Jurkat, Clone E6-1 (cell line): ENCODE measurements around the gene RAPGEF4.

Source experiments
- DNase-seq: peaks from one replicate; pipeline ENCODE4 v3.0.0-alpha.2; 2011; ENCODE audit warnings: low read depth, low spot score
- H3K4me3 ChIP-seq: 2 replicates; pipeline ENCODE4 v1.5.1; 2011; ENCODE audit warnings: mild to moderate bottlenecking, low read length, control low read depth, moderate library complexity

Gene RAPGEF4

DNA sequence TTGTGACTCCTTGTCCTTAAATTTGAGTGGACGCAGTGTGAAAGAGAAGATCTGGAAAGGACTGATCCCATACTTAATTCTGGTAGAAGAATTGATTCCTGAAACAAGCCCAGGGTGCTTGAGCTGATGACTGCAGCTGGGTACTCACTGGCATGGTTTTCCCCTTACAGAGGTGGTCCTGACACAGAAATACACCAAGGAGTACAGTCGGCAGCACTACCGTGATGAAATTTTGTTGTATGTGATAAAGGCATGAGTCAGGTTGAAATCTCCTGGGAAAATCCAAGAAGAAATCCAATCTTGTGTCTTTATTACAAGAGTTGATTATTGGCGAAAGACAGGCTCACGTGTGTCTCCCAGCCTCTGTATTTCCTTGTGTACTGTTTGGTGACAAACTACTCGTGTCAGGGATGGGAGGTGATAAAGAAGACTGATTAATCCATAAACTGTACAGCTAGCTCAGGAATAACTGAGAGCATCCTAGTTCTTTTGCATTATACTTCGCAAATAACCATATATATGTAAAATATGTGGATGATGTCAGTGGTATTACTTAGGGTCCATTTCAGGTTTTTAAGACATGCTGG is 76.6 kb downstream of the RAPGEF4 start:
- H3K4me3 ChIP-seq = no peak overlapping the region
- no peak for DNase-seq

DNA sequence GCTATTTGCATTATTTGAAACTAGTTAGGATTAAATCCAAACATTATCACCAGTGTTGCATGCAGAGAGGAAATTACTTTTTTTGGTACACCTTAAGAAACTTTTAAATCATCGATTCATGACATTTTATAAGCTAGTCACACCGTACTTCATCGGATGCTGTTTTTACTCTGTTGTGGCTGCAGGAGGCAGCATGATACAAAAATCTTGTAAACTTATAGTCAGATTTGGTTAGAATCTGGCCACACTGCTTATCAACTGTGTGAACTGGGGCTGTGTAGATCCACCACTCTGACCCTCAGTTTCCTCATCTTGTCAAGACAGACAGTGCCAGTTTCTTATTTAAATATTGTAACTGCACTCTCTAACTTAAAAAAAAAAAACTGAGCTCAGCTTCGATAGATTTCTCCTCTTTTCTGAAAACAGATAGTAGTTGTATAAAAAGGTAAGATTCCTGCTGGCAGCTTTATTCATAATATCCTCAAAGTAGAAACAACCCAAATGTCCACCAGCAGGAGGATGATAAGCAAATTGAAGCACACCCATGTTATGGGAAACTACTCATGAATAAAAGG is 77.8 kb downstream of the RAPGEF4 start:
- DNase-seq = no peak
- H3K4me3 ChIP-seq = no peak overlapping the region

DNA sequence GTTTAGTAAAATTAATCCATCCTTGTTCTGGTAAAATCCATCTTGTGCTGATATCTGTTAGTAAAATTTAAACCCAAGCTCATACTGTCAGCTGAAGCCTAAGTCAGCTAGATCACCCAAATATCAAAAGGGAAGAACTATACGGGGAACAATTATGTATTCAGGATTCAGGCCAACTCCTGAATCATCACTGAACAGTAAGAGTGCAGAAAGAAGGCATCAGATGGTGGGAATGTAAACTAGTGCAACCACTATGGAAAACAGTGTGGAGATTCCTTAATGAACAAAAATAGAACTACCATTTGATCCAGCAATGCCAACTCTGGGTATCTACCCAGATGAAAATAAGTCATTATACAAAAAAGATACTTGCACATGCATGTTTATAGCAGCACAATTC is 81.8 kb downstream of the RAPGEF4 start:
- no peak overlapping the region for H3K4me3 ChIP-seq
- no peak for DNase-seq

DNA sequence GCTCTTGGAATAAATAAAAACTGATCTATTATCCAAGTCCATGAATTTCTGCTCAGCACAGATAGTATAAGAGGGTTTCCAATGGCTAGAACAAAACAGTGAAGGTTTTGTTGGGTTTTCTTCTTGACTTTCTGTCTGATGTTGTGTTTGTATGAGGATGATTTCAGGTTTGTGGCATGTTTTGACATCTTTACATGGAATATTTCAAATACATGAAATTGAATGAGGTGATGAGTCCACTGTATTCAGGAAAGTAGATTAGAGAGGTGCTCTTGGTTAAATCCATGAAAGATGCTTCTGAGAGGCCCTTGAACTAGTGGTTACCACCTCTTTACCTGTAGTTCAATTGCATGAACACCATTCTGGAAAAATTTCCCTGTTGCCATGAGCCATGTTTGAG is 84.3 kb downstream of the RAPGEF4 start:
- H3K4me3 ChIP-seq = no peak overlapping the region
- no peak for DNase-seq

DNA sequence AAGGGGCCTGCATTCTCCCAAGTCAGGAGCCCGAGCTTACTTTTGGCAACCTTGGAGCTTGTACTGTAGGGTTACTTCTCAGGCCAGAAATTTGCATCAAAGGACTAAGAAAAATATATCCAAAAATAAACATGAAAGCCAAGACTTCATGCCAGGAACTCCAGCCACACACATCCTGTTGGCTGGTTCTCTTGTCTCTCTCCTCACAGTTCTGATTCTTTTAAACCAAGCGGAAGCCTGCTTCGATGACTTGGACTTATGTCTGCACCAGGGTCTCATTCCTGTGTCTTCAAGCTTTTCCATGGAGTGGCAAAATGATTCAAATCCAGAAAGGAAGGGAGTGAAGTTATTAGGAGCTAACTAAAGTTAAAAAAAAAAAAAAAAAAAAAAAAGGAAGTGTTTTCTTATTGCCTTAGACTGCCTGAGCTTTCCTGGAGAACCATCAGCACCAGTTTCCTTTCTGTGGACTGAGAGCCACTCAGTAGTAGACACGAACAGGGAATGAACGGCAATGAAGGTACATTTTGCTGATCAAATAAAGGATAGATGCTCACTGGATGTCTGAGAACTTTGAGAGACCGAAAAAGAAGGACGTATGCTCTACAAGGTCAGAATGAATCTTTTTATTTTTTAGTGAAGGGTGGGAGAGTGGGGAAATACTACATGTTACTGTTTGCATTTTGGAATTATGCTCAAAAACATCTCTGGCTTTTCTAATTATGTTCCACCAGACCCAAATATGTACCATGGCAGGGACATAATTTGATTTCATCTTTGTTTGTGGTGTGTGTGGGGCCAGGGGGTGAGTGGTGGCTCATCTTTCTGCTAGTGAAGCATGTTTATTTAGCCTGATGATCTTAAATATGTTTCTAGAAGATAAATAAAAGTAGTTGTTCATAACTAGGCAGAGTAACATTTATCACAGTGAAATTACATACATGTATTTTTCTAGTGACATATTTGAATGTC is 86.0 kb downstream of the RAPGEF4 start:
- no peak for DNase-seq
- H3K4me3 ChIP-seq = no peak overlapping the region

DNA sequence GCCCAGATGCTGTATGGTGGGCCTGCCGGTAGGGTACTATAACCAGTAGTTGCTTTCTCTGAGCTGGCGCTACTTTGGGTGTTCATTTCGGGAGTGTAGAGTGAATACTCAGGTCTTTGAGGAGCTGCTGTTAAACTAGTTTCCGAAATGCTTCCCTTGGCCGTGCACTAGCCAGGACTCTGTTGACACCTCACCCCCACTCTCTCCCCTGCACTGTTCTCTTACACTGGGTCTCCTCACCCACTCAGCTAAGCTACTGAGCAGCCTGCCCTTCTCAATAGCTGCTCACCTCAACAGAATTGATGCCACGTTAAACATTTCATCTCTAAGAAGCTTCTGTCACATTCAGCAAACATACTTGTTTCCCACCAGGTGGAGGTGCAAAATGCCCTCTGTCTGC is 86.9 kb downstream of the RAPGEF4 start:
- no peak for DNase-seq
- no peak overlapping the region for H3K4me3 ChIP-seq

DNA sequence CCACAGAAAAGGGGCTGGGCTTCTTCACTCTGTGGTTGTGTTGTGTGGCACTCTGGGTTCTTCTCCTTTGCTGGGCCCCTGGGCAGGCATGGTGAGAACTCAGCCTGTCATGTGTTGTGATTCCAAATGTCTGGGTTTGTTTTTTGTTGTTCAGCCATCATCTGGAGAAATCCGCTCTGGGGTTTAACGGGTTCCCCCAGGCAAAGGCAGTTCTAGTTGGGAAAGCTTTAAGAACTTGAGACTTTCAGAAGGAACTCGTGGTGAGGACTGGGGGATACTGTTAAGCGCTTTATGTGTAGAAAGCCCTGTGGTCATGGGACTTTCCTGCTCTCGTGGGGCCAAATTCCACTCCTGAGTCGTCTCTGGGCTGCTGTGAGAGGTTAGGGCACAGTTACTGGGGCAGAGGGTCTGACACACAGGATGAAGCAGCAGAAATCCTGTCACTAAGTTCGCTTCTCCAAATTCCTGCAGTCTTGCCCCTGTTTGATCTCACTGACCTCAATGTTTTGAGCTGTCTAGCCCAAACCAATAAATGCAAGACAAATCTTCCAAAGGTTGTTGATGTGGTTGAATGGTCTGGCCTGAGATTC is 87.7 kb downstream of the RAPGEF4 start:
- DNase-seq = no peak
- no peak overlapping the region for H3K4me3 ChIP-seq

DNA sequence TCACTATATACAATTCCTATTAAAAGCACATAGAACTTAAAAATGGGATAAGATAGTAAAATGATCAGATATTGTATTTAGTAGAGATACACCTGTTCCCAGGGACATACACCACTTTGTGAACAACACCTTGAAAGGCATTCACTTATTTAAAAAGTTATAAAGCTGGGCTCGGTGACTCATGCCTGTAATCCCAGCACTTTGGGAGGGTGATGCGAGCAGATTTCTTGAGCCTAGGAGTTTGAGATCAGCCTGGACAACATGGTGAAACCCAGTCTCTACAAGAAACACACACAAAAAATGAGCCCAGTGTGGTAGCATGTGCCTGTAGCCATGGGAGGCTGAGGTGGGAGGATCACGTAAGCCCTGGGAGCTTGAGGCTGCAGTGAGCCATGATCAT is 90.9 kb downstream of the RAPGEF4 start:
- DNase-seq = no peak

DNA sequence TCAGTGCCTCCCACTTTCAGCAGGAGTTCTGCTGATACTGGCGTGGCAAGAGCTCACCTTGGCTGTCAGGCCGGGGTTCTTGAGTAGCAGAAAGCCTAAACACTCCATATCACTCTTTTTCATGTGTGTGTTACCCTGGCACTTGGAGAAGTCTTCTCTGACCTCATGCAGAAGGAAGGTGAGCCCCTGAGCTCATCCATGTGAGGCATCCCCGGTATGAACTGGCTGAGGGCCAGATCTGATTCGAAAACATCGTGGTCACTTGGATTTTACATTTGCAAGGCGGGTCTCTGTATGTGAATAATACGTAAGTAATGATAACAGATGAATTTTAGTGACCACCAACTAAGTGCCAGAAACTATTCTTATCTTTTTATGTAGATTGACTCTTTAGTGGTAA is 93.6 kb downstream of the RAPGEF4 start:
- H3K4me3 ChIP-seq = no peak overlapping the region
- no peak for DNase-seq

More for the DNA sequence above, 90.9 kb downstream of the RAPGEF4 start:
- no peak overlapping the region for H3K4me3 ChIP-seq

DNA sequence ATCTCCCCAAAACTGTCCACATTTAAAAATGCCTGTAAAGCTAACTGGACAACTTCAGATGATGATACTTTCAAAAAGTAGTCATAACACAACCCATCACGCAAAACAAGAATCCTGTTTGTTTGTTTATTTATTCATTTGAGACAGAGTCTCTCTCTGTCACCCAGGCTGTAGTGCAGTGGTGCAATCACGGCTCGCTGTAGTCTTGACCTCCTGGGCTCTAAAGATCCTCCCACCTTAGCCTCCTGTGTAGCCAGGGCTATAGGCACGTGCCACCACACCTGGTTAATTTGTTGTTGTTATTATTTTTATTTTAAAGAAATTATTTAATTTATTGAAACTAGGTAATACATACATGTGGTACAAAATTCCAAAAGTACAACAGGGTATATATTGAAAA is 94.8 kb downstream of the RAPGEF4 start:
- no peak overlapping the region for H3K4me3 ChIP-seq
- no peak for DNase-seq

DNA sequence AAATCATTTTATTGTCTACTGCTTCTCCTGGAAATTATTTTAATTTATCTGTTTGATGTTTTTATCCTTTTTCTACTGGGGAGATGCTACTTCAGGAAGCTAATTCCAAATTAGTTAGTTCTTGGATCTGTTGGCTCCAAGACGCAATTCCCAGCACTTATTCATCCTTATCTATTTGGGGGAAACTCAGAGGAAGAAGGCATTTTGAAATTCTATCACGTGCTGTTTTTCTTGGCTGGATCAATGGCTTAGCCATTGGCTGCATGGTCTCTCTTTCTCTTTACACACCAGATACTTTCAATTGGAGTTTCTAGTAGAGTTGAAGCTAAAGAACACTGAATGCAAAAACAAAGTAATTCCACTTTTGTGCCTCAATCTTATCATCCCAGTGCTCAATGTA is 98.3 kb downstream of the RAPGEF4 start:
- DNase-seq = no peak

DNA sequence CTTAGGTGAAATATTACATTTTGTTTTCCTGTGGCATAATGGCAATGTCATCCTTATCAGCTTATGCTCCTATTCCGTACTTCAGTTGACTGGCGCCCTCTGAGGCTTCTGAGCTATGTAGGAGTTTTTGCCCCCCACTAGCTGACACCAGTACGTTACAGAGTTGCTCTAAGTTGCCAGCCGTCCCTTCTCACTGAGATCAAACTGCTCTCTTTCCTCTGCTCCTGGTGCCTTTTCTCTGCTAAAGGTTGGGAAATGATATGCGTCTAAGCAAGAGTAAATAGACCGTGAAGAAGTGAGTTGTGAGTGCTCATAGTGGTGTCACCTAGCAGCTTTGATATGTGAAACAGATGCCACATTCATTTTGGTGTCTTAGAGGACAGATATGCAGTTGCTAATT is 99.2 kb downstream of the RAPGEF4 start:
- DNase-seq = no peak
- H3K4me3 ChIP-seq = no peak overlapping the region

More for the DNA sequence above, 98.3 kb downstream of the RAPGEF4 start:
- no peak overlapping the region for H3K4me3 ChIP-seq

DNA sequence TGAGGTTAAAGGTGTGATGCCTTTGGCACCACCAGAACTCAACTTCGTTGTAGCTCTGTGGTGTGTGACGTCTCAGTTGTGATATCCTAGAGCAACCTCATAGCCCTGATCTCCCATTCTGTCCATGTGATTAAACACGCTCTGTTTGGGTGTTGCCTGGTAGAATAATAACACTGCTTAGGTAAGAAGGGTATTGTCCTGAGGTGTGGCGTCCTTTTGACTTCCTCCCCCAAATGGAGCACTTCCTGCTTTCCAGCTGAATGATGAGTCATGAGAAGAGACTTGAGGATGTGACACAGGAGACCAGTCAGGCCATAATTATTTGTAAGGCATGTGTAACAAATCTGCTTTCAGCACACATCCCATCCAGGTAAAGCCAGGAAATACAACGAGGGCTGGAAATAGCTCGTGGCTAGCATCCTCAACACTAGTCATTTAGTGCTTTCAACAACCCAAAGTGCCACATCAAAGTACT is 100.7 kb downstream of the RAPGEF4 start:
- H3K4me3 ChIP-seq = no peak overlapping the region
- no peak for DNase-seq

DNA sequence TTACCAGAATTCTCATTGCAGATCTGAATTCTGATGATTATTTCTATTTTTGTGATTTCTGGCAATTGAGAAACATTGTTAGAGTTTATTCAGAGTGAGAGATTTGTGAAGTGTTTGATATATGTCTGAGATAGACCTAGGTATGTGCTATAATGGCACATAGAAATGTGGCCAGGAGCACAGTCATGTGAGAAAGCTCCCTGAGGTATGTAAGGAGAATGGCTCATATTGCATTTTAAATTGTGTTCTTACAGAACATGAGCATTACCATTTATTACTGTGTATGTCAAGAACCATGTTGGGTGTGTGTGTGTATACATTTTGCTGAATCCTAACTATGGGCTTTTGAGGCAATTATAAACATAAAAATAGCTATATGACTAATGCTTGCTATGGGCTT is 101.2 kb downstream of the RAPGEF4 start:
- DNase-seq = no peak
- no peak overlapping the region for H3K4me3 ChIP-seq

DNA sequence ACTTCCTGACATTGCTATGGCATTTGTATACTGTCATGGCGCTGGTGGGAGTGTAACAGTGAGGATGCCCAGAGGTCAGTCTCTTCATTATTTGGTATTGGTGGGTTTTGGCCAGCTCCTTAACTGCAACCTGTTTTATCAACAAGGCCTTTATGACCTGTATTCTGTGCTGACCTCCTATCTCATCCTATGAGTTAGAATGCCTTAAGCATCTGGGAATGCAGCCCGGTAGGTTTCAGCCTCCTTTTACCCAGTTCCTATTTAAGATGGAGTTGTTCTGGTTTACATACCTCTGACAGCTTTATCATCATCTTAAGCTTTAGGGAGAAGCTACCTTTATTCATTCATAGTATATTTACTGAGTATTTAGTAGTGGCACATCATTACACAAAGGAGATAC is 103.8 kb downstream of the RAPGEF4 start:
- DNase-seq = no peak
- no peak overlapping the region for H3K4me3 ChIP-seq

DNA sequence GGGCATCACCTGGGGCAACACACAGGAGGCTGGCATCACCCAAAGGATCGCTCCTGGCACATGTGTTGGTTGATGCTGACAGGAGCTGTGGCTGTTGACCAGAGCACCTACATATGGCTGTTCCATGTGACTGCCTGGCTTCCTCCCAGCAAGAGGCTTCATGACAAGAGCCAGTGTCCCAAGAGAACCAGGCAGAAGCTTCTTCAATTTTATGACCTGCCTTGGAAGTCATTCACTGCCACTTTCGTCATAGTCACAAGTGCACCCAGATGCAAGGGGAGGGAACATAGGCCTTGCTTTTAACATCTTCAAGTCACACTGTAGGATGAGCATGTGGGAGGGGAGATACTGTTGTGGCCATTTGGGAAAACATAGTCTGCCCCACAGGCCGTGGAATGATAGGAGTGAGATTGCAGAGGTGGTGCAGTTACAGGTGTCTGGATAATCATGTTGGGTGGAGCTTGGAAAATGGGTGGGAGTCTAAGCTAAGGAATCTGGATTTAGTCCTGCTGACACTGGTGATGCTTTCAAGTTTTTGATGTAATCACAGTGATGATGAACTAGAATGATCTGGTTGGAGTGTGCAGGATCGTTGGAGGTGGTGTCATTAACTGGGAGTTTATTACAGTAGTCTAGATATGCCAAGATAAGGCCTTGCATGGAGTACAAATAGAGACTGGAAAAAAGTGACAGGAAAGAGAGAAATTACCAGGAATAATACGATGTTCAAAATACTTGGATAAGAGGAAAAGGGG is 107.0 kb downstream of the RAPGEF4 start:
- DNase-seq = no peak
- no peak overlapping the region for H3K4me3 ChIP-seq

DNA sequence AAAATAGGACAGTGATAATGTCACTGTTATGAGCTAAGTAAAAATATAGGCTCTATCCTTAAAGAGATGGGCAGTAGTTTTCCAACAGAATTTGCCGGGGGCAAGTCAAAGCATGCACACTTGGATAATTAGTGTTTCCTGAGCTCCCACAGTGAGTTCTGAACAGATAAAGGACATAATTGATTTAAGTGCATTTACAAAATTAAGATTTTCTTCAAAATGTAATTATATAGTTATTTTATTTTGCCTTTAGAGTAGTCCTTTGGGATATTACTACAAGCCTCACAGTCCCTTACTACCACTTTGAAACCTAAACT is 107.6 kb downstream of the RAPGEF4 start:
- DNase-seq = no peak
- no peak overlapping the region for H3K4me3 ChIP-seq

DNA sequence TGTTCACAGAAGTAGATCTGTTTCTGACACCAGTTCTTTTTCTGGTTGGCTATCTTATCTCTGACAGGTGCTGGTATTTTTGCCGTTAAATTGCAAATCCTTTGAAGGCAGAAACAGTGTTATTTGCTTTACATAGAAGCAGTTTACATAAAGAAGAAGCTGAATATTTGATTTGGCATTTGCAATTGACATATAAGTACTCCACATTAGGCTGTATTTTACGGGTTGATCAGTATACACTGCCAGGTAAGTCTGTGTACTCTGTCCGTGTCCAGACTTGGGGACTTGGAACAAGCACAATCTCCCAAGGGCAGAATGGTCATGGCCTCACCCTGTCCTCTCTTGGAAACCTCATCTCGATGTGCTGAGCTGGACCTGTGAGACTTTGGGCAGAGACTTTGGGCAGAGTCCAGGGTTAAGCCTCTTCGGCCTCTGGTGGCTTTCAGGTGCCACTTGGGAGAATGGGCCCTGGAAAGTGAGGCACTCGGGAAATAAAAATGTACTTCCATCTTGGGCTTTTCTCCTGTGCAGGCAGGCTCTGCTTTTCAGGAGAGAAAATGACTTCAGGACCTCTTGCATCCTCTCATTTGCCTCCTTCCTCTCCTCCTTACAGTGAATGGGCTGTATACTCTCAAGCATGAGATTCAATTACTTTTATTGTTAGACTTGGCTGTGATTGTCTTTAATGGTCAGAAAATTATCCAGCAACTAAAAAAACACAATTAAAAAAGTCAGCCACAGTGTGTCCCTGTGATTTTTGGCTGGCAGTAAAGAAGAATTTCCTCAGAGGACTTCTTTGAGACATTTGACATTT is 108.5 kb downstream of the RAPGEF4 start:
- H3K4me3 ChIP-seq = no peak overlapping the region
- DNase-seq = no peak
